Activated CD4-positive, alpha-beta T cell treated with anti-CD3 and anti-CD28 coated beads, Interleukin-2, amount 50 U/mL, for 24 hours (primary cell): Measurements from ENCODE around the gene SLC39A2.
"Not testable (repeated sequence)": the region's sequence is repeated elsewhere in the genome, so short reads cannot be mapped to it uniquely, and the experiment has no call there.

Source experiments
- DNase-seq, 2 donors: peaks; one replicate each; pipeline ENCODE4 v3.0.0-alpha.2; 2020; ENCODE audit warnings: low read depth in 1 of 2, low spot score in 1 of 2

The SLC39A2 gene

DNA sequence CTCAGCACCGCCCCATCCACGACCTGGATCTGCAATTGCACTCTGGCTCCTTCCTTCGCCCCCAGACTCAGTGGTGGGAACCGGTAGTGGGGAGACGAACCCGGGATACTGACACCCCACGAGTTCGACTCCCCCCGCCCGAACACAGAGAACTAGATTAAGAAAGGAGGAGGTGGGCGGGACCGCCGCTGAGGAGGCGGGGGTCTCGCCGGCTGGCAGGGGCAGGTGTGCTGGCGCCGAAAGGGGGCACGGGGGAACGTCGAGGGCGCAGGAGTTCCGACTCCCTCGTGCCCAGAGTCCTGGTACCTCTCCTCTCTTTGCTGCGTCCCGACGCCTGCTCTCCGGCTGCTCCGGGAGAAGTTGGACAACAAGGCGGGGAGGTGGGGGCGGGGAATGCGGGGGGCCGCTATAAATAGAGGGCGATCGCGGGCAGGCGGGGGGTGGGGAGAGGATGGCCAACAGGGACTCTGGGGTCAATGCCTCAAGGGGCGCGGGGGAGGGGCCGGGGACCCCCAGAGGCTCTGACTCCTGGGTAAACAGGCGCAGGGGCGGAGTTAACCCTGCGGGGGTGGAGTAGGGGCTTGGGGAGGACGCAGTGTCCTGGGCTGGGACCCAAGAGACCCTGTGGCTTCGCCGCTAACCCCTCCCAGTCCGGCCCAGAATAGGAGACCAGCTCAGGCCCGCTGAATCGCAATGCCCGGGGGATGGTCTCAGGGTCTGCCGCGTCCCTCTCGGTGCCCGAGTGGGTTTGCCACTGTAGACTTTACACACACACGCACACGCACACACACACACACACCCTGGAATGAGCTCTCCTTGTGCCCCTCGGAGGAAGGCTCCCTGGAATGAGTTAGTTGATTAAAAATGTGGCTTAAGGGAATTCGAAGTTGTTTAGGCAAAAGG is 26.5 kb downstream of the SLC39A2 start:
- DNase-seq = no peak

DNA sequence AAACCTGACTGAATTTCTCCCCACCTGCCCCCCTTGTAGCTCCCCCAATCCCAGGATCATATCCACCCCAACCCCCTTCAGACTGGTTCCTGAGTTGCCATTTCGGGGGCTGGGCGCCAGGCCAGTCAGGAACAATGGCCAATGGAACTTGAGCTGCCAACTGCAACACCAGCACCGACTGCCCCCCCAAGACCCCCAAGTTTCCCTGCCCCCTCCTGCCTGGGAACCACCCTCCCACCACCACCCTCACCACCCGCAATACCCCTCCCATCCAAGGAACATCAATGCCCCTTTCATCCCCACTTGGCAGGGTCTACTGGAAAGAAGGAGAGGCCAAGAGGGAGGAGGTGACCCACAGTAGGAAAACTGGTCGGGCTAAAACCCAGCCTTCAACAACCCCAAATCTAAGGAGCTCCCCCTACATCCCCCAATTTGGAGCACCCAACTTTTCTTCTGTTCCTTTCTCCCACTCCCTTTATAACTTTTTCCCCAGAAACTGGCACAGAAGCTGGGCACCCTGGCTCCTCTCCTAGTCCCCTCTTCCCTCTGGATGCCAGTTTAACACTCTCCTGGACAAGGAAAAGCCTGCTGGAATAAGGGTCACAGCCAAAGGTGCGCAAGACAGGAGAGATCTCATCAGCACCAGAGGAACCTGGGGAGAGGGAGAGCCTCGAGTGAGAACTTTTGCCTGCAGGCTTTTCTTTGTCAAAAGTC is 27.3 kb downstream of the SLC39A2 start:
- DNase-seq = no peak

DNA sequence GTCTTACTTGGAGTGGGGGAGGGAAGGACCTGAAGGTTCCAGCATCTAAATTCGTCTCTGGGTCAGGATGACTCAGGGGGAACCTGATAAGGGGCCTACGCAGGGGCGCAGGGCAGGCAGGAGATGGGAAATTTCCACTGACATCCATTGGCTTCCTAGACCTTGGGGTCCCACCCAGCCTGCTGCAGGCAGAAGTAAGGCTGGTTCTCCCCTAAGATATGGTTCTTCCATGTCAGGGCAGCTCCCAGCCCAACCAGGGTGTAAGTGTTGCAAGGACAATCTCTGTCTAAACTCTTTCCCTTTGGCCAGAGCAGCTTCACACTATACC is 27.9 kb downstream of the SLC39A2 start:
- no peak for DNase-seq

DNA sequence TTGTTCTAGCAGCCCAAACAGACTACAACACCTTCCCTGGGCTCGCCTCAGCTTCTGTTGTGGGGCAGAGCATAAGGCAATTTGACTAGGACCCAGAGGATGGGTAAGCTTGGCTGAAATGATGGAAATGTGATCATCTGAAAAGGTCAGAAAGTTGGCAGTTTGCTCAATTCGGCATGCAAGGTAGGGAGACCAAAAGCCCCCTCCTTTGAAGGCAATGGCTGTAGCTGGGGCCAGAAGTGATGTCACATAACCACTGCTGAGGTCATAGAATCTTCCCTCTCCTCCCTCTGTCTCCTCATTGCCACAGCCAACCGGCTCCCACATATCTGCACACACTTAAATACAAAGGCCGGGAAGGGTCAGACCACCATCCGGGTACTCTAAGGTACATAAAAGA is 30.8 kb downstream of the SLC39A2 start, which contains the start of gene TPPP2:
TSS of gene TPPP2 (plus strand) at position 301 of the 400 bp plus-strand sequence. CDS start 365 bp downstream, outside the sequence.
- no peak for DNase-seq

DNA sequence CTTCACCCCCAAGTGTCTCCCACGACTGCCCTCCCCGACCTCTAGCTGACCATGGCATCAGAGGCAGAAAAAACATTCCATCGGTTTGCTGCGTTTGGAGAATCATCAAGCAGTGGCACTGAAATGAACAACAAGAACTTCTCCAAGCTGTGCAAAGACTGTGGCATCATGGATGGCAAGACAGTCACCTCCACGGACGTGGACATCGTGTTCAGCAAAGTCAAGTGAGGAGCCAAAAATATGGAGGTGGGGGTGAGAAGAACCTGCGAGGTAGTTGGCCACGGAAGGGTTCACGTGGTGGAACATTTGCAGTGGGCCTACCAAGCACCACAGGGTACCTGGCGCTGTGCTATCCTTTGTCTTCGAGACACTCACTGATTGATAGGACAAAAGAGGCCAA is 31.4 kb downstream of the SLC39A2 start:
- no peak for DNase-seq

DNA sequence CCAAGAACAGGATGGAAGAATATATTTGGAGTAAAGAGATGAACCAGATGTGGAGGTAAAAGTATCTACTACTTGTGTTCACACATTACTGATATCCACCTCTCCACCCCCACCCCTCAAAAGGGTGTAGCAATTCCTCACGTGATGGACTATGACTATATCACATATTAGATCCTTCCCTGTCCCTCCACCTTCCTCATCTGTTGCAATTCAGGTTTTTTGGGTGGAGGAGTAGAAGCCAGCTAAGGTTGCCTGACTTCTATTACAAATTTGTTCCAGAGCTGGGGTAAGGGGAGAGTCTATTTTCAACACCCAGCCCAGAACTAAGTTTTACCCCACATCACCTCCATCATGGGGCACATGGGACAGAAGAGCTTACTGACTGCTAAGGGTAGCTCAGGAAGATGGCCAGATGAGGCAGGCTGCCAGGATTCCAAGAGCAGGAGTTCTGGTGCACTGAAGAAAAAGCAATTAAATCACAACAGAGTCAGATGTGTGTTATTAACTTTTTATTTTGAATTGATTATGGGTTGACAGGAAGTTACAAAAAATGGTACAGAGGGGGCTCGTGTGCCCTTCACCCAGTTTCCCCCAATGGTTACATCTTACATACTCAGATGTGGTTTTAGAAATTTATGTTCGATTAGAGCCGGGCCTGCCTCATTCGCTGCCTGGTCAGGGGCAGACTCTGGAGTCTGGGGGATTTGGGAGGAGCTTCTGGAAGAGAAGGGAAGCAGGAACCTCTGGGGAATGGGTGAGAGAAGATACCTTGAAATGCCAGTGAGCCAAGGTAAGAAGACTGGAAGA is 33.4 kb downstream of the SLC39A2 start:
- DNase-seq = no peak

DNA sequence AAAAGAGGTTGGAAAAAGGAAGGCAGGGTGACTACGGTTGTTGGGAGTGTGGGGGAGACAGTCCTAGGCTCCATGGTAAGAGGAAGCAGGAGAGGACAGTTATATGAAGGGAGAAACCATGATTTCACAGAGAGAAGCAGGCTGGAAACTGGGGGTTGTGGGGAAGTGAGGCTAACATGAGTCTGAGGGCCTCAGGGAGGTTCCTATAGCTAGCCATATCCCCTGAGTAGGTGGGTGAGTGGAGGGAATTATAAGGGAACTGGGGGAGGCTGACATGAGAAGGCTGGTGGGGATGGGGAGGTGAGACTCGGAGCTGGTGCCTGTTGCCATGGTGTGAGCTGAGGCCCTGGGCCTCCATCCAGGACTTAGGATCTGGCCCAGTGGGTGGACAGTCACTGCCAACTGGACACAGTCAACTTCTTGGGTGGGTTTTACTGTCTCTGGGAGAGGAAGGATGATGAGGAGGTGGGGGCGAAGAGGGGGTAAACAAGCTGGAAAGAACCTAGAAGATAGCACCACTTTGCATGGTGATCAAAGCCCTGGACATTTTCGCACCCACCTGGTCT is 34.1 kb downstream of the SLC39A2 start:
- DNase-seq = no peak

DNA sequence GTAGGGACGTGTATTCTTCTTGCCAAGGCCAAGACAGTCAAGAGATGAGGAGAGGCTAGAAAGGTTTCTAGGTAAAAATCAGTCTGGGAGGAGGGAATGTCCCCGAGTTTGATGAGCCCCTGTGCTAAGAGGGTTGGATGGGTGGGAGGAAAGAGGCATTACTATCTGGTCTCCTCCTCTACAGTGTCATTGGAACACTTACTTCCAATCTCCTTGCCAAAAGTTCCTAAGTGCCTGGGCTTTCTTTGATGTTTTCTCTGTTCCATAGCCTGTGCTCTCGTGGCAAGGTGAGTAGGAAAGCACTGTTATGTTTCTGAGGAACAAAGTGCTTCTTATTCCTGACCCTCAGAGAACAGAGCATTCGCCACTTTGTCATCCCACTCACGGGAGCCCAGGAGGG is 35.6 kb downstream of the SLC39A2 start, which contains the start of gene RNASE13:
TSS of gene RNASE13 (minus strand) at position 101 of the 400 bp plus-strand sequence. CDS start 519 bp downstream, outside the sequence.
- DNase-seq = no peak

DNA sequence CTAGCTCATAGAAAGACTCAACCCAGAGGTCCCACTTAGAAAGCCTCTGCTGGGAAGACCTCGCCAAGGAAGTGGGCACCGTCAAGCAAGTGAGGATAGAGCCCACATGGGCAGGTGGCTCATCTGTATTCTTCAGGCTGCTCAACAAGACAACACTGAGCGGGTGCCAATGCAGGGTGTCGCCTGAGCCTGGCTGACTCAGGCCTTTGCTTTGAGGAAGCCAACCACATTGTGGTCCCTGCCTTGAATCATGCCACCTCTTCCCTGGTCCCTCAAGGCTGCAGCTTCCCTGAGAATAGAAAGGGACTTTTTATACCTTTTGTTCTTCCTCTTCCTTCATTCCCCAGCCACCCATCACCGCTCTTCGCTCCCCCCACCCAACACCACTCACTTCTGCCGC is 37.7 kb downstream of the SLC39A2 start:
- no peak for DNase-seq

DNA sequence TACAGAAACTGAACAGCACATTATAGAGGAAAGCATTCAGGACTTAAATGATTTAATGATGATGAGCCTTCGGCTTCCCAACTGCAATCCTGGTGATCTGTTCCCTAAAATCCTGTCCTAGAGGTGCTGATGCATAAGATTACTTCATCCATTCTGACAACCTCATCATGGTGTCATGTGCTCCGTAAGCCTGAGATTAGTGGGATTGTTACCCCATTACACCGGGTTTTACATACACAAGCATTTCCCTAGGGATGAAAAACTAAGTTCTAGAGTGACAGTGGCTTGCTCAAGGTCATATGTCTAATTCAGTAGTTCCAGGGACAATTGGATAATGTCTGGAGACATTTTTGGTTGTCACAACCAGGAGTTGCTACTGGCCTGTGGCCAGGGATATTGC is 38.1 kb downstream of the SLC39A2 start:
- DNase-seq = no peak

DNA sequence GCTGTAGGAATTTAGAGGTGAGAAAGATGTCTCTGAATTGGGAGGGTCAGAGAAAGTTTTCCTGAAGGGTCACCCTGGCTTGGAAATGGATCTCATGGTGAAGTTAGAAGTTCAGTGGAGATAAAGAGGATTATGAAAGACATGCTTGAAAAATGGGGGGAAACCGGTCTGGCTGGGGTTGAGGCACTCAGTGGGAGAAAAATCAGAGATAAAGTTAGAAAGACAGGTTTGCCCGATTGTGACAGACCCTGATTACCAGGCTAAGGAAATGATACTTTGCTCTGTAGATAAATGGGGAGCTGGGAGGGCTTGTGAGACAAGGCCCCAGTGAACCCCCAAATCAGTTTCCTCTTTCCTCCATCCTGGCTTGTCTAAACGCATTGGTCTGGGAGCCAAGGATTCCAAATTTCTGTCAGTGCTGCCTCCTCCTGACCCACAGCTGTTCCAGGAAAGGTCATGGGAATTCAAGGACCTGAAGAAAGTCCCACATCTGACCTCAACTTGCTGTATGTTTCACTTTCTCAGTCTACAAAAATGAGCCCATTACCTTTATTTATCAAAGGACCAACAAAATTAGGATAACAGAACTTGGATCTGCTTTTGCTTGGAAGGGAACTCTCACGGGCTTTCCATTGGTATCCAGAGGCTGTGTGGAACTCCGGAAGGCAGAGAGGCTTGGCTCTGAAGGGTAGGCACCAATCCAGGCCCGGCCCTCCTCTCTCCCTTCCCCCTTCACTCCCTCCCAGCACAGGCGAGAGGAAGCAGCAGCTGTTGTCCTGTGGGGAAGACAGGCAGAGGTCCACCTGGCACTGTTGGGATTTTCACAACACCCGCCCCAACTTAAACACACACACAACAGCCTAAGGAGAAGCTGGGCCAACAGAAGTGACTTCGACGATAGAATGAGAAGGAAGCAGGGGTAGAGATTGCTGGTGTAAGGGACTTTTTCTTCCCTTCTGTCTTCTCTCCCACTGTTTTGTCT is 39.6 kb downstream of the SLC39A2 start:
- no peak for DNase-seq

DNA sequence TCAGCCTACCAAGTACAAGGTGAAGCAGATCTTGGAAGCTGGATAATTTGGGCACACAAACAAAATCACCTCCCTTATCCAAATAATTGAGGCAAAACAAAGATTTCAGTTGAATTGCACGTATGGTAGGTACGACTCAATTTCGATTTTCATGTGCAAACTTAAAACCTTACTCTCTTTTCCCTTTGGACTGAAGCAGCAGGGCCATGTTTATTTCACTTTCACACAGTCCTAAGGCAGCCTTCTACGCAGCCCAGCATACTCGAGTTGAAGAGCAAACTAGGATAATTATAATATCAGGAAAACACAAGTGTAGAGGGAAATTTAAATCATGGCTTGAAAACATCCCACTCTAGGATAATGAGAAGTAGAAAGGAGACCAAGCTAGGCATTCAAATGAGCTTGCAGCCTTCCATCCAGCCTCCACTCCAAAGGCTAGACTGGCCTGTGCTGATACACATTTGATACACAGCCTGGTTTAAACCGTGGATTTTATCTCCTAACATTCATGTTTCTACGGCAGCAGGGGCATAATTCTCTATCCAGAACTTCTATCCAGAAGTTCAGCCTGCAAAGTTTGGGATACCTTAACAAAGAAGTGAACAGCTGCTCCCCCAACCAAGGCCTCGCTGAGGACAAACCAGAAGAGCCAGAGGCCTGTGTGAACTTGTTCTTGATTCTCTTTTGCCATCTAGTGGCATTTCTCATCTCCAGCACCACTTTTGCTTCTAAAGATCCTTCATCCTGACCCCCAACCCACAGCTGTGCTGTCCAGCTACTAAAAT is 40.7 kb downstream of the SLC39A2 start:
- DNase-seq = no peak

DNA sequence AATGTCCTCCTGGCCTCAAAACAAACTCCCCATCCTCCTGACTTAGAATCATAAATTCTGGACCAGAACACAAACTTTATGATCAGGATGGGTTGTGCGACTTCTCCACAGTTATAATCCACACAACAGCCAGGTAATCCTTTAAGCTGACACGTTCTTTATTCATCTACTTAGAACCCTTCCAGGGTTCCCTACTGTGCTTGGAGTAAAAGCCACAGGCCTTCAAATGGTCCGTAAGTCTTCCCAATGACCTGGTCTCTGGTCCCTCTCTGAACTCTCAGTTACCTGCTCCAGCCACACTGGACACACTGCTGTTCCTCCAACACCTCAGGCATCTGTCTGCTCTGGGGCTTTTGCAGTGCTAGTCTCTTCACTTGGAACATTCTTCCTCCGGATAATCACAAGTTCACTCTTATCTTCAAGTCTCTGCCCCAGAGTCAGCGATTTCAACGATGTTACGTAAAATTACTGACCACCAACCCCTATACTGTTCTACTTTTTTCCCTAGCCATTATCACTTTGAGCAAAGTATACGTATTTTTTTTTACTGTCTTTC is 41.4 kb downstream of the SLC39A2 start:
- DNase-seq = no peak

DNA sequence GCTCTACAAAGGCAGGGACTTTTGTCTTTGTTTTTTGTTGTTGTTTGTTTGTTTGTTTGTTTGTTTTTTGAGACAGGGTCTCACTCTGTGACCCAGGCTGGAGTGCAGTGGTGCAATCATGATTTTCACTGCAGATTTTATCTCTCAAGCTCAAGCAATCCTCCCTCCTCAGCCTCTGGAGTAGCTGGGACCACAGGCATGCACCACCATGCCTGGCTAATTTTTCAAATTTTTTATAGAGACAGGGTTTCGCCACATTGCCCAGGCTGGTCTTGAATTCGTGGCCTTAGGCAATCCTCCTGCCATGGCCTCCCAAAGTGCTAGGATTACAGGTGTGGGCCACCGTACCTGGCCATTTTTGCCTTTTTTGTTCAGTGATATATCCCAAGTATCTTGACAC is 41.8 kb downstream of the SLC39A2 start:
- not testable (repeated sequence) for DNase-seq

DNA sequence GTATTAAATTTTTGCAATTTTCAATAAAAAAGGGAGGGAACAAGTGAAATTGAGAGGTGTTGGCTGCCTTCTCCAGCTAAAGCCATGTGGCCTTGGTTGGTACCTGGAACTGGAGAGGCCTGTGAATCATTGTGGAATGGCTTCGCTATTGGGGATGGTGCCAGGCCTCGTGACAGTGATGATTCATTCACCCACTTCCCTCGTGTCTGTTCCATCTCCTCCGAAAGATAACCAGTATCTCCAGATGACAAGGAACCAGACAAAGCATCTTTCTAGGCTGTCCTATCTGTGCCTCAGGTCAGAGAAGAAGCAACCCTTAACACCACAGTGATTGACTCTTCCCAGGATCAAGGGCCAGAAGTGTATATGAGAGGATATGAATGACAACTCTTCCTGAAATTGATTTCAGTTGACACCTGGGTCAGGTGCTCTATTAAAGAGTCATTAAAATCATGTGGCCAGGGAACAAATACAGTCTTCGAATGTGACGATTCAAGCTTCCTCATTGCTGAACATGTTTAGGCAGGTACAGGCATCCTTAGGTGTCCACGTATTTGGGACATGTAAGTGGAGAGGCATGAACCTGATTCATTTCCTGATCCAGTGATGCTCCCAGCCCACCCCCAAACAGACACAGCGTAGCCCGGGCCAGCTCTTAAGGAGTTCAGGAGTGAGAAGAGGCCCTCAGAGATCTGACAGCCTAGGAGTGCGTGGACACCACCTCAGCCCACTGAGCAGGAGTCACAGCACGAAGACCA is 42.8 kb downstream of the SLC39A2 start, which contains the start of gene RNASE7:
TSS of gene RNASE7 (plus strand) at position 687 of the 758 bp plus-strand sequence. CDS start 631 bp downstream, outside the sequence.
- DNase-seq = no peak

DNA sequence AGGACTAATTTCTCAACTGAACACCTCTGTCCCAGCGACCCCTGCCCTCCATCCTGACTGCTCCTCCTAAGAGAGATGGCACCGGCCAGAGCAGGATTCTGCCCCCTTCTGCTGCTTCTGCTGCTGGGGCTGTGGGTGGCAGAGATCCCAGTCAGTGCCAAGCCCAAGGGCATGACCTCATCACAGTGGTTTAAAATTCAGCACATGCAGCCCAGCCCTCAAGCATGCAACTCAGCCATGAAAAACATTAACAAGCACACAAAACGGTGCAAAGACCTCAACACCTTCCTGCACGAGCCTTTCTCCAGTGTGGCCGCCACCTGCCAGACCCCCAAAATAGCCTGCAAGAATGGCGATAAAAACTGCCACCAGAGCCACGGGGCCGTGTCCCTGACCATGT is 43.8 kb downstream of the SLC39A2 start:
- DNase-seq = no peak

DNA sequence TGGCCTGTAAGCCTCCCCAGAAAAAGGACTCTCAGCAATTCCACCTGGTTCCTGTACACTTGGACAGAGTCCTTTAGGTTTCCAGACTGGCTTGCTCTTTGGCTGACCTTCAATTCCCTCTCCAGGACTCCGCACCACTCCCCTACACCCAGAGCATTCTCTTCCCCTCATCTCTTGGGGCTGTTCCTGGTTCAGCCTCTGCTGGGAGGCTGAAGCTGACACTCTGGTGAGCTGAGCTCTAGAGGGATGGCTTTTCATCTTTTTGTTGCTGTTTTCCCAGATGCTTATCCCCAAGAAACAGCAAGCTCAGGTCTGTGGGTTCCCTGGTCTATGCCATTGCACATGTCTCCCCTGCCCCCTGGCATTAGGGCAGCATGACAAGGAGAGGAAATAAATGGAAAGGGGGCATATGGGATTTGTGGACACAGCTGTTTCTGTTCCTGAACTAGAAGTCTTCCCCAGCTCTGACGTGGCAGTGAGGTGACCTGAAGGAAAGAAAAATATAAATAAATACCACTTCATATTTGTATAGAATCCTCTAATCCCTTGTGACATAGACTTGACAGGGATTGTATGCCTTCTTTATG is 44.4 kb downstream of the SLC39A2 start:
- DNase-seq = no peak
